ENCODE results near the gene SERPINI1.

The SERPINI1 gene

GRCh38 chr3:167835359-167835758 lies 99.8 kb downstream of the SERPINI1 start:
- no peak for TF ChIP-seq CTCF (IDR thresholded peaks at IDR 0.05; ENCODE audit: extremely low read depth, insufficient read depth, missing control alignments)
- in situ Hi-C loops (cut with MboI; ENCODE audit: low pct_unique_long_range_greater_than_20kb, low sequenced_read_pairs, unreplicated experiment), result no loop called here
- no peak for DNase-seq (ENCODE audit: low spot score)

GRCh38 chr3:167835953-167836352 lies 100.4 kb downstream of the SERPINI1 start:
- no peak for DNase-seq (ENCODE audit: low spot score)
- no peak for TF ChIP-seq CTCF (IDR thresholded peaks at IDR 0.05; ENCODE audit: extremely low read depth, insufficient read depth, missing control alignments)
- in situ Hi-C loops (cut with MboI; ENCODE audit: low pct_unique_long_range_greater_than_20kb, low sequenced_read_pairs, unreplicated experiment), result no loop called here

DNA sequence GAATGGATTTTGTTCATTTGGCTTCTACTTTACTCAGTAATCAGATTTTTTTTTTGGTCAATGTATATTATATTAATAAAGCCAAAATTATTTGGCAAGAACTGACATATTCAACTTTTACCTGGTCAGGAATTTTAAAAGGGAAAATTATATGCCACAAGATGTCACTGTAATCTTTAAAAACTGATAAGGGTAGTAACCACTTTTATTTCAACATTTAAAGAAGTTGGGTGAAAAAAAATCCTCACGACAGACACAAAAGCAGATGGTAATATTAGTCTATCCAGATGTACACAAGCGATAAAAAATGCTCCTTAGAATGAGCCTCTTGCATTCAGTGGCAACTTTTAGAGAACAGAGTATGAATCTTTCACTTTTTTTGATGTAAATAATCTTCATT lies 101.9 kb downstream of the SERPINI1 start:
- in situ Hi-C loops (cut with MboI; ENCODE audit: low pct_unique_long_range_greater_than_20kb, low sequenced_read_pairs, unreplicated experiment), result no loop called here
- DNase-seq (ENCODE audit: low spot score), result no peak
- TF ChIP-seq CTCF (IDR thresholded peaks at IDR 0.05; ENCODE audit: extremely low read depth, insufficient read depth, missing control alignments), result no peak

GRCh38 chr3:167839460-167840134 lies 104.1 kb downstream of the SERPINI1 start:
- DNase-seq (ENCODE audit: low spot score), result no peak
- TF ChIP-seq CTCF (IDR thresholded peaks at IDR 0.05; ENCODE audit: extremely low read depth, insufficient read depth, missing control alignments), result no peak
- in situ Hi-C loops (cut with MboI; ENCODE audit: low pct_unique_long_range_greater_than_20kb, low sequenced_read_pairs, unreplicated experiment), result no loop called here

DNA sequence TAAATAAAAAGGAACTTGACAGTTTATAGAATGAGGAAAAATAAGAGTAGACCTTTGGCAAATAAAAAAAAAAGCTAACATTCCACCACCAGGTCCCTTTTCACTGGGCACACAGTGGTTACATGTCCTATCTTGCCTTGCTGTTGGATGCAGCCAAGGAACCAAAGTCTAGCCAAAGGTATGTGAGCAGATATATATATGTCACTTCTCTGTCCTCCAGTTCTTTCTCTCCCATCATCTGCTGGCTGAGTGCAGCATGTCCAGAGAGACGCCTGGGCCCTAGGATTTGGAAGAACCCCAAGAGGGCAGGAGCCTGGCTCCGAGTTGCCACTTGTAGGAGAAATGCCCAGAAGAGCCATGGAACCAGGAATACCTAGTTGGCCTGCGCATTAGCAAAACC lies 104.7 kb downstream of the SERPINI1 start:
- DNase-seq (ENCODE audit: low spot score), result no peak
- TF ChIP-seq CTCF (IDR thresholded peaks at IDR 0.05; ENCODE audit: extremely low read depth, insufficient read depth, missing control alignments), result no peak
- in situ Hi-C loops (cut with MboI; ENCODE audit: low pct_unique_long_range_greater_than_20kb, low sequenced_read_pairs, unreplicated experiment), result no loop called here

GRCh38 chr3:167843481-167843880 lies 108.0 kb downstream of the SERPINI1 start:
- TF ChIP-seq CTCF (IDR thresholded peaks at IDR 0.05; ENCODE audit: extremely low read depth, insufficient read depth, missing control alignments), result no peak
- in situ Hi-C loops (cut with MboI; ENCODE audit: low pct_unique_long_range_greater_than_20kb, low sequenced_read_pairs, unreplicated experiment), result no loop called here
- no peak for DNase-seq (ENCODE audit: low spot score)

Measured in GM13977 (cell line).